ENCODE data around the gene FIG4.
"Not testable (repeated sequence)": the region's sequence is repeated elsewhere in the genome, so short reads cannot be mapped to it uniquely, and the experiment has no call there.

The FIG4 gene

DNA sequence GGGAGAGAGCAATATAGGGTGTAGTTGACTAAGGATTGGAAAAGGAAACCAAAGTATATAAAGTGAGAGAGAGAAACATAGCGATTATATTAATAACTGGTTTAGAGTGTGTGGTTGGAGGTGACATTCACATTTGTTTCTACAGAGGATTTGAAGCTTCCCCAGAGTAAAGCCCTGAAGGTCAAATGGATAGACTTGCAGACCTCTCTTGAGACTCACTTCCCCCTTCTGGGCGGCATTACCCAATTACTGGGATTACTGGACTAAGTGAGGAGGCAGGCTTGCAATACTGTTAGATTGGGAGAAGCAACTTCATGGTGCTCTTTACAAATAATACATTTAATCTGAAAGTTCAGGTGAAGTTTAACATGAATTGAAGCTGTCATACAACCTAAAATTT is 10.7 kb downstream of the FIG4 start:
- no peak for DNase-seq

DNA sequence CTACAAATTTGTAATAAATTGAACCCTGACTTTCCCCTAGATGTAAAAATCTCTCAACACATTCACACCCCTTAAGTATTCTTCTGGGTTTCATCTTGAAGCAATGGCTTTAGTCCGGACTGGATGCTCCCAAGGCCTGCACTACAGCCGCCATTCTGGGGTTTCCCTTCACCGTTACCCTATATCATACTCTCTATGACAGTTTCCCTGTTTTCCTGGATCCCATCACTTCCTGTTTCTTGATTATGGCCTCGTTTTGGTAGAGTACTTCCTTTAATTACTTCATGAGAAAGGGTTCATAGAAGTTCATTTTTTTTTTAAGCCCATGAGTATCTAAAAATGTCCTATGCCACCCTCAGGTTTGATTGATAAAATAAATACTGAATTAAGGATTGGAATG is 11.7 kb downstream of the FIG4 start:
- DNase-seq = no peak

DNA sequence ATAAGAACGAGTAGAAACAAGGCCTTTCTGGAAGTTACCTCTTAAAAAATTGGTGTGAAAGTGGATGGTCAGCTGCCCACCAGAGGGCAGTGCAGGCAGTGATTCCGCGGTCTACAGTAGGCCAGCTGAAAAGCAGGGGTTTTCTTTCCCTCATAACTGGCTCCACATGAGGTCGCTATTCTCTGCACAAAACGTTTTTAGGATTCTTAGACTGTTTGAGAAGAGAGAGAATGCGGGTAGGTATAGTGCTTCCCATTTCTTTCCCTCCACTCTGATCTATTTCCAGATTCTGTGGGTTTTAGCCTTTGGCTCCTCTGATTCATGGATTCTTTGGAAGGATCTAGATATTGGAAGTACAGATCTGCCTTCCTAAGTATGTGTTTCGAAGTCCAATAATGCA is 14.2 kb downstream of the FIG4 start:
- peak in 53 of 56 donors; percentile 5 to 90 (median 59) for DNase-seq

DNA sequence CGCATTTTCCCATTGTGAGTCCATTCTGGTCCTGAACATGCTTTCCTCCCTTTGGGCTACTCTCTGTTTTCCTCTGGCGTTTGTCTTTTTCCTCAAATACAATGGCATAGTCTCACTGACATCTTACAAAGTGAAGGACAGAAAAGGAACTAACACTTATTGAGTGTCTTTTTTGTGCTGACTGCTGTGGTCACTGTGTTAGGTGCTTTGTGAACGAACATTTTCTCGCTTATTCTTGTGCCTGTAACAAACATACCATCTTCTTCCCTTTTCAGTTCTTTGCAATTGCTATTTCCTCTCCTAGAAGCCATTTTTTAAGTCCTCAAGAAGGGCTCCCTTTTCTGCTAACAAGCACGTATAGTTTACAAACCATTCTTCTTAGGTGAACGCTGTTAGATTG is 15.4 kb downstream of the FIG4 start:
- DNase-seq = no peak

DNA sequence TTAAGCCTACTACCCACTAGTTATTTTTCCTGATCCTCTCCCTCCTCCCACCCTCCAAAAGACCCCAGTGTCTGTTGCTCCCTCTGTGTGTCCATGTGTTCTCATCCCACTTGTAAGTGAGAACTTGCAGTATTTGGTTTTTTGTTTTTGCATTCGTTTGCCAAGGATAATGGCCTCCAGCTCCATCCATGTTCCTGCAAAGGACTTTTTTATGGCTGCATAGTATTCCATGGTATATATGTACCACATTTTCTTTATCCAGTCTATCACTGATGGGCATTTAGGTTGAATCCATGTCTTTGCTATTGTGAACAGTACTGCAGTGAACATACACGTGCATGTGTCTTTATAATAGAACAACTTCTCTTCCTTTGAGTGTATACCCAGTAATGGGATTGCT is 17.0 kb downstream of the FIG4 start:
- not testable (repeated sequence) for DNase-seq

DNA sequence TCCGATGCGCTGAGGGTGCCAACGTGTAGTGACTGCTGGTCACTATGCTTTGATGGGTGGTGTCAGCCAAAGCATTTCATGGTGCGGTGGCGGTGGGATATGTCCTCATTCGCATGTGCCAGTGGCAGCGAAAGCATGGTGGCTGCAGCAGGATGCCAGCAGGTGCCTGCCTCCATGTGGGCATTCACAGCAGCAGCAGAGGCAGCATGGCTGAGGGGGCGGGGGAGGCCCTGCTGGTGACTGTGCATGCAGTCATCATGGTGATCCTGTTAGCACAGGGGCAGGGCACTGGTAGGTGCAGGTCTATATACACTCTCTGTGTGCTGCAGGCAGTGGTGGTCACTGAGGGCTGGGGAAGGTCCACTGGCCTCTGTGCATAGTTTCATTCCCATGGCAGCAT is 22.0 kb downstream of the FIG4 start:
- no peak for DNase-seq

DNA sequence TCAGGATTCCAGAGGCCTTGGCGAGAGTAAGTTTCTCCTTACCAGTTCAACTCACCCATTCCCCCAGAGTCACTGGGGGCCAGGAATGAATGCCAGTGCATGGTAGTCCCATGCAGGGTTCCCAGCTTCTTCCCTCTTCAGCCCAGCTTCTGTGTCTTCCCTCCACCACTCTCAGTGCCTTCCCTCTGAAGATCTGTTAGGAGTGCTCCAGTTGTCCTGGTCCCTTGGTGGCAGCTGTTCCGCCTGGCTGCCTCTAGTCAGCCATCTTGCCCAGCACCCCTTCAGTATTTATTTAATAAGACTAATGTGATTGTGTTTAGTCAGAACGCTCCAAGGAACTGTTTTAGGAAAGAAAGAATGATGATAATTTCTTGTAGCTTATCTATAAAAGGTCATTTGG is 23.1 kb downstream of the FIG4 start:
- DNase-seq = no peak

DNA sequence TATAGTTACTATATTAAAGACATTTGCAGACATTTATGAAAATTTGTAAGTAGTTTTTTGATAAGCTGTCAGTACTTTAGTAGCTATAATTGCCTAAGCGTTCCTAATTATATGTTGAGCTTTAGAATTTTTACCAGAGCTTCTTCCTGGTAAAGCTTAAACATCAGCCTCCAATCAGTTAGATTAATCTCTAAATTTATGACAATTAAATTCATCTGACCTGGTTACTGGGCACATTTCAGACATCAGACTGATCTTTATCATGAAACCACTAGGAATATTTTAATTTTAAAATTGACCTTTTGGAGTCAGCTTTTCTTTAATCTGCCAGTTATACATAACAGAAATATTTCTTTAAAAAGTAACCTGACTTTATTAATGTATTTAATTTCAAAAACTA is 23.5 kb downstream of the FIG4 start:
- DNase-seq = no peak

DNA sequence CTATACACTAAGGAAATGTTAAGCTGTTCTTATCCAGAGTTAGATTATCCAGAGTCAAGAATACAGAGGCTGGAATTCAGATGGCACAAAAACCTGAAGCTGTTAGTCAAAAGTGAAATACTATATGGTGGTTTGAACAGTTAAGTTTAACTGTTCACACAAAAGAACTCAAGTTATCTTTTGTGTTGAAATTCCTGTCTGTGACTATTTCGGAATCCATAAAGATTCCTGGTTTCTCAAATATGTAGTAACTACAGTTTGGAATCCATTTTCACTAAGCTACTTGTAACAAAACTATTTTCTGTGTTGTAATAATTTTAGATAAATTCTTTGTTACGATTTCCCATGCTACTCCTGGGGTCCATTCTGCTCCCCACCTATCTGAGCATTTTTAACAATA is 24.5 kb downstream of the FIG4 start:
- DNase-seq = no peak

DNA sequence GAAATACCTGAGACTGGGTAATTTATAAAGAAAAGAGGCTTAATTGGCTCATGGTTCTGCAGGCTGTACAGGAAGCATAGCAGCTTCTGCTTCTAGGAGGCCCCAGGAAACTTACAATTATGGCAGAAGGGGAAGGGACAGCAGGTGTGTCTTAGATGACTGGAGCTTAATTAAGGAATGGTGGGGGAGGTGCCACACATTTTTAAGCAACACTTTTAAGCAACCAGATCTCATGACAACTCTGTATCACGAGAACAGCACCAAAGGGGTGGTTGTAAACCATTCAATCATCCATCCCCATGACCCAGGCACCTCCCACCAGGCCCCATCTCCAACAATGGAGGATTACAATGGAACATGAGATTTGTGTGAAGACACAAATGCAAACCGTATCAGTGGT is 26.9 kb downstream of the FIG4 start:
- no peak for DNase-seq

DNA sequence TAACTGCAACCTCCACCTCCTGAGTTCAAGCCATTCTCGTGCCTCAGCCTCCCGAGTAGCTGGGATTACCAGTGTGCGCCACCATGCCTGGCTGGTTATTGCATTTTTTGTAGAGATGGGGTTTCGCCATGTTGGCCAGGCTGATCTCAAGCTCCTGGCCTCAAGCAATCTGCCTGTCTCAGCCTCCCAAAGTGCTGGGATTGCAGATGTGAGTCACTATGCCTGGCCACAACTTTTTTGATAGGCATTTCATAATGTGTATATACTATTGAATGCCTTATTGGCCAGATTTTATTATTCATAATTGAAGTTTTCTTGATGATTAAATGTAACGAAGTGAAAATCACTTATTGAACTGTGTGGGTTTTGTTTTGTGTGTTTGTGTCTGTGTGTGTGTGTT is 27.9 kb downstream of the FIG4 start:
- no peak for DNase-seq

DNA sequence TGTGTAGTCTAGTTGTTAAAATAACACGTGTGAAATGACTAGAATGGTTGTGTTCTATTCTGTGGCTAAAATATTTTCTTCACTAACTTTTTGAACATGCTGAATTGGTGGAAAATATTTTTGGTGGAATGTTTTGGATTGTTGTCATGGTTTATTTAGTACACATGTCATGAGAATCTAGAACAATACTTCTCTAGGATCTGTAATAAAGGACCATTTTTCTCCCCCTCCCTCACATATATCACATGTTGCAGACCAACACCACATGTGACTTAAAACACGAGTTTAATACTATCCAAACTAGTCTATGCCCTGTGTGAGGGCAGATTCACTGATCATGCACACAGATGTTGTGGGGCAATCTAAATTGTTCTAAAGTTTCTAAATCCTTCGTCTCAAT is 29.2 kb downstream of the FIG4 start:
- no peak for DNase-seq

DNA sequence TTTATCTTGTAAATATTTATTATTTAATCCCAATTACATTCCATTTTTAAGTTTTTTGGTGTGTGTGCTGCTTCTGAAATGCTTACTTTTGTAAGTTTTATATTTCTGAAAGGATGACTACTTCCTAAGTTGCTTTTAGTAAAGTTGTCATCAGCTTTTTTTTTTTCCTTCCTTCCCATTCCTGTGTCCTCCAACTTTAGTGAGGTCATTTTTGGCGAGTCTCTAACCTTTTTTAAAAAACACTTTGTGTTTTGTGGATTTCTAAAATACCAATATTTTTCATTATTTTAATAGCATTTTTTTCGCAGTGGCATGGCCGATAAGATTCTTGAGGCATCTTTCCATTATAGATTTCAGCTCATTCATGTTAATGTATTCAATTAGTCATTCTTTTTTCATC is 30.9 kb downstream of the FIG4 start:
- DNase-seq = no peak

DNA sequence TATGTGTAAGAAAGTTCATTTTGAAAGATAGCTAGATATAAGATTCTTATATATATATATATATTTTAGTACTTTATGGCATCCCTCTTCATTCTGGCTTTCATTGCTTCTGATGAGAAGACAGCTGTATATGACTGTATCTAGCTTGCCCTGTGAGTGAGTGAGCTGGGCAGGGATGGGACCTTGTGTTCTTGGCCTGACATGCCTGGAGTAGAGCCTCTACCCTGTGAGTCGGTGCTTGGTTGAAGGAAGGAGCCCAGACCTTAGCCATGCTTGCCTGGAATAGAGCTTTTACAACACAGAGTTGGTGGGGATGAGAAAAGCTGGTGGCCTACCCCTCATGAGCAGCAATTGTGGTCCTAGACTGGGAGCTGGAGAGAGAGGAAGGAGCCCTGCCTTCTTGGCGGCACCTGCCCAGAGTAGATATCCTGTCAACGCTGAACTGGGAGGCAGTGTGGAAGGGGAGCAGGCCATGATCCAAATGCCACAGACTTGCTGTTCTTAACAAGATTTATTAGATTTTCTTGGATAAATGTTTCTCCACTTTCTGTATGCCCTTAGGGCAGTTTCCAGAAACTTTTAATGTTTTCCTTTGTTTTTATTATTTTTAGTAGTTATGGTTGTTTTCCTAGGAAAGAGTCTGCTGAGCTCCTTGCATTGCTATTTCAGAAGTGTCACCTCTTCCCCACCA is 31.6 kb downstream of the FIG4 start:
- DNase-seq = no peak

DNA sequence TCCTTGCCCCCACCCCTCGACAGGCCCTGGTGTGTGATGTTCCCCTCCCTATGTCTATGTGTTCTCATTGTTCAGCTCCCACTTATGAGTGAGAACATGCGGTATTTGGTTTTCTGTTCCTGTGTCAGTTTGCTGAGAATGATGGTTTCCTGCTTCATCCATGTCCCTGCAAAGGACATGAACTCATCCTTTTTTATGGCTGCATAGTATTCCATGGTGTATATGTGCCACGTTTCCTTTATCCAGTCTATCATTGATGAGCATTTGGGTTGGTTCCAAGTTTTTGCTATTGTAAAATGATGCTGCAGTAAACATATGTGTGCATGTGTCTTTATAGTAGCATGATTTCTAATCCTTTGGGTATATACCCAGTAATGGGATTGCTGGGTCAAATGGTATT is 34.2 kb downstream of the FIG4 start:
- not testable (repeated sequence) for DNase-seq

DNA sequence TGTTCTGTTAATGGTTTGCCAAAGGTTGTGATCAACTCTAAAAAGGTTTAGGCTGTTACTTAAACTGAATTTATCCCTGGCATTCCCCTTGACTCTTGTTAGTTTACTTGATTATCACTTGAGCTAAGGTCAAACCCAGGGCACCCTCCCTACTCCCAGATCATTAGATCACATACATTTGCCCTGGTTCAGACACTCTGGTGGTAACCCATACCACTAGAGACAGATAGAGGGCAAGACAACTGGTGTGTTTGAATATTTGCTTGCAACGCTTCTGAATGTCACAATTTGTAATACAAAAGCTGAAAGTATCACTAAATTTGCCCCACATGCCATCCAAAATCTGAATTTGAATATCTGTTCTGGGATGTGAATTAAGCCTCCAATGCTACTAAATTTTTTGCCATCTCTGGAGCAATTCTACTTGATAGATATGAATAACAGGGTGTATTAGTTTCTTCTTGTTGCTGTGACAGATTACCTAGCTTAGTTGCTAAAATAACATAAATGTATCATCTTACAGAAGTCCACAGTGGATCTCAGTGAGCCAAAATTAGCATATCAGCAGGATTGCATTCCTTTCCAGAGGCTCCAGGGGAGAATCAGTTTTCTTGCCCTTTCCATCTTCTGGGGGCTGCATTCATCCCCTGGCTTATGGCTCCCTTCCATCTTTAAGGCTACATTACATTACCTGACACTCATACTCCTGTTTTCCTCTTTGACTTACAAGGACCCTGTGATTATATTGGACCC is 45.4 kb downstream of the FIG4 start:
- no peak for DNase-seq

DNA sequence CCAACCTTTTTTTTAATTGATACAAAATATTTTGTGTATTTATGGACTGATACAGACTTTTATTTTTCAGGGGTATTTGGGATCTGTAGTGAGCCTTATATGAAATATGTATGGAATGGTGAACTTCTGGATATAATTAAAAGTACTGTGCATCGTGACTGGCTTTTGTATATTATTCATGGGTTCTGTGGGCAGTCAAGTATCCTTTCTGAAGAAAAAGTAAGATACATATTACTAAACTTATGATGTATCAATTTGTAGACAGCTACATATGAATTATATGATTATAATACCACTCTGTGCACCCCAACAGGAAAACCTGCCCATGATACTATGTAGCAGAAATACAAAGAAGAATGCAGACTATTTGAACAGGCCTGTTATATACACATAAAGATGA is 47.2 kb downstream of the FIG4 start:
- DNase-seq = no peak

DNA sequence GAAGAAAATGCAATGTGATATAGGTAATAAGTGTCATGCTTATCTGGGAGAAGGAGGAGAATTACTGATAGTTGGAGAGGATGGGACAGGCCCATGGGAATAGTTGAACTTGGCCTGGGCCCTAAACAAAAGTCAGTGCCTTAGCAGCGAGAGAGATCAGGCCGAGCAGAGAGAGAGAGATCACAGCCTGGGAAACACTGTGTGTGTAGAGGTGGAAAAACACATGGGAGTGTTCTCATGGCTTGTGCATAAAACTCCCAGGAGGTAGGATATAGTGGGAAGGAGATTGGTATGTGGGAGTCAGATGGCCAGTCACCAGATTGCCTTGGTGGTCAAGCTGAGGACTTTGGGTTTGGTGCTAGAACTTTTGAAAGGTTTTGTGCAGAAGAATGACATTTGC is 47.6 kb downstream of the FIG4 start:
- DNase-seq = no peak

DNA sequence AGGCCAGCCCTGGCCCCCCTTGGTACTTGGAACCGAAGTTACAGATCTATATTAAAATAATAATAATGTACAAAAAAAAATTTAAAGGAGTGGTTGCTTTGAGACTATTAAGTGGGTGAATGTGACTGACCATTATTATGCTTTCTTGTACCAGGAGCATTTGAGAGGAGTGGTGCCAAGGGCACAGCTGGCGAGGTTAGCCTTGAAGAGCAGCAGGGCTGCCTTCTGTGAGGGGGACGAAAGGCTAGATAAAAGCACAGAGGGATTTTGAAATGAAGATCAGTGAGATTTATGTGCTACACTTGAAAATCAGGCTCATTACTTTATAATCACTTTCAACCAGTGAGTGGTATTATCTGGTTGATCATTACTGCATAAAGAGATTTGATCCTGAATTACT is 48.6 kb downstream of the FIG4 start:
- DNase-seq = no peak

DNA sequence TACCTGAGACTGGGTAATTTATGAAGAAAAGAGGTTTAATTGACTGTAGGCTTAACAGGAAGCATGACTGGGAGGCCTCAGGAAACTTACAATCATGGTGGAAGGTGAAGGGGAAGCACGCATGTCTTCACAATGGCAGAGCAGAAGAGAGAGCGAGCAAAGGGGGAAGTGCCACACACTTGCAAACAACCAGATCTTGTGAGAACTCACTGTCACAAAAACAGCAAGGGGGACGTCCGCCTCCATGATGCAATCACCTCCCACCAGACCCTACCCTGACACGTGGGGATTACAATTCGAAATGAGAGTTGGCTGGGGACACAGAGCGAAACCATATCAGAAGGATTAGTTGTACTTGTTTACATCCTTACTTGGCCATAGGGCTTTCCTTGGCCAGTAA is 49.7 kb downstream of the FIG4 start:
- DNase-seq = no peak

DNA sequence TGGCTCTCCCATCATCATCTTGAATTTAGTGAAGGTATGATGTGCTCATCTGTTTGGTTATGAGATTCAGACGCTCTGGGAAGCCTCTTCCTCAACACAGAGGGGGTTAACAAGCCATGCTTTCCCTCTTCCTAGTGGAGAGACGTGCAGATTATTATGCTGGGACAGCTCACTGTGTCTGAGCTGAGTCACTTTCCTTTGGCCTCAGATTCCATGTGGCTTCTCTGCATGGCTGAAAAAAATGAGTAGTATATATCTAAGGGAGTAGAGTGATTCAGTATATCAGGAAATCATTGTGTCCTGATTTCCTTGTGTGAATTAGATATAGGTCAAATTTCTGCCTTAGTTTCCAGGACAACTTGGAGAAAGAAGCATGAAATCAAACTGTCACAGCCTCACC is 52.6 kb downstream of the FIG4 start:
- DNase-seq = no peak

DNA sequence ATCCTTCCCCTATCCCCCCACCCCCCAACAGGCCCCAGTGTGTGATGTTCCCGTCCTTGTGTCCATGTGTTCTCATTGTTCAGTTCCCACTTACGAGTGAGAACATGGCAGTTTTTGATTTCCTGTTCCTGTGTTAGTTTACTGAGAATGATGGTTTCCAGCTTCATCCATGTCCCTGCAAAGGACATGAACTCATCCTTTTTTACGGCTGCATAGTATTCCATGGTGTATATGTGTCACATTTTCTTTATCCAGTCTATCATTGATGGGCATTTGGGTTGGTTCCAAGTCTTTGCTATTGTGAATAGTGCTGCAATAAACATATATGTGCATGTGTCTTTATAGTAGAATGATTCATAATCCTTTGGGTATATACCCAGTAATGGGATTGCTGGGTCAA is 53.7 kb downstream of the FIG4 start:
- DNase-seq = not testable (repeated sequence)

DNA sequence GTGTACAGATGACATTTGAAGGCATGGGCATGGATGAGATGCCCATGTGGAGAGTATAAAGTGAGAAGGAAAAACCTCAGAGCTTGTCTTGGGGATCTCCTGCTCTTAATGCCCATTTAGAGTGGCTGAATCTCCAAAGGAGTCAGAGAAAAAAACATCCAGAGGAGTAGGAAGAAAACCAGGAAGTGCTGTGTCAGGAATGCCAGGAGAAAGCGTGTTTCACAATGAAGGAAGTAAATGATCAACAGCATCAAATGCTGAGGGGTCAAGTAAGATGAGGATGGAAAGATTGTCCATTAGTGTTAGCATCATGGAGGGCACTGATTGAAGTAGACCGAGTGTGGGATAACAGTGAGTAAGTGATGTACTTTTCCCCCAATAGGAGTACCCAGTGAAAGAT is 56.1 kb downstream of the FIG4 start:
- DNase-seq = no peak
